Activated CD8-positive, alpha-beta T cell treated with anti-CD3 and anti-CD28 coated beads for 36 hours (primary cell): ENCODE results near the gene TERC. TPM values are rescaled to one million over a fixed set of nuclear protein-coding genes. Genes with fewer than 3 reads are reported as not detected.

Experiments
- ATAC-seq: fragments of 200-7000 bp; cut with Tn5 transposase; one replicate; pipeline ENCODE4 v1.10.0; 2021; ENCODE audit warnings: mild to moderate bottlenecking, moderate library complexity
- CTCF ChIA-PET: fragments of 350-600 bp; sonication (Branson Sonifier 250); formaldehyde crosslinking; loops from one replicate; lab custom pipeline; 2021; ENCODE audit warnings: antibody characterized with exemption; lab: Charles Lee
- POLR2A ChIA-PET: fragments of 350-600 bp; sonication (Branson Sonifier 250); formaldehyde crosslinking; loops from one replicate; lab custom pipeline; 2021; ENCODE audit warnings: antibody characterized with exemption; lab: Charles Lee
- DNase-seq: peaks from one replicate; pipeline ENCODE4 v3.0.0-alpha.2; 2020
- H3K27ac Mint-ChIP-seq: one replicate; pipeline ENCODE4 v1.8.0; 2021; ENCODE audit warnings: mild to moderate bottlenecking, mixed read lengths
- H3K27me3 Mint-ChIP-seq: one replicate; pipeline ENCODE4 v1.8.0; 2021; ENCODE audit warnings: mixed read lengths
- H3K36me3 Mint-ChIP-seq: one replicate; pipeline ENCODE4 v1.8.0; 2021; ENCODE audit warnings: low read depth, mixed read lengths
- H3K4me1 Mint-ChIP-seq: one replicate; pipeline ENCODE4 v1.8.0; 2021; ENCODE audit warnings: low read depth, mixed read lengths
- H3K4me3 Mint-ChIP-seq: one replicate; pipeline ENCODE4 v1.8.0; 2021; ENCODE audit warnings: mild to moderate bottlenecking, moderate library complexity, mixed read lengths
- H3K9me3 Mint-ChIP-seq: one replicate; pipeline ENCODE4 v1.8.0; 2021; ENCODE audit warnings: mixed read lengths
- intact Hi-C: fragments of 100-400 bp; cut with micrococcal nuclease; formaldehyde crosslinking; loops from one replicate; pipeline ENCODE4 v1.10.0; 2022
- total RNA-seq, 2 experiments: library from RNA; stranded (reverse); gene quantifications; one replicate each; pipeline ENCODE4 v1.2.3, GENCODE V29; 2021
- TF ChIP-seq, protein P1 (sequence below): fragments of 200-600 bp; IDR thresholded peaks from one replicate; pipeline ENCODE4 v1.8.0; 2022; ENCODE audit warnings: antibody characterized with exemption, mild to moderate bottlenecking

TERC gene
- total RNA-seq, 2 experiments from 2014 or later, result 21.7 to 29.0 TPM

DNA sequence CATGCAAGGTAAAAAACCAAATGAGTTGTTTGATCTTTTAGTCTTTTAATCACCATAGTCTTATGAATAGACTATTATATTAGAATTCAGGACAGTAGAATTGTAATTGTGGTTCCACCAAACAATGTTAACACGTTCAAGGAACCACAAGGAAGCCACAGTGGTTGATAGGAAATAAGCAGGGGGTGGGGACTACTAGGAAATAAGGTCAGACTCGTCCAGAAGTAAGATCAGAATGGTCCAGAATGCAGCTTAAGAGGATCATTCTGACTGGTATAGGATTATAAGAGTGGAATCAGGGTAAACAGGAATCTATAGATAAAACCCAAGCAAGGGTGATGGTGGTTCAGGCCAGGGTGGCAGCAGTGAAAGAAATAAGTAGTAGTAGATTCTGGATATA, 15.9 kb upstream of the TERC start:
- peak overlapping the region; percentile 84 for H3K27ac Mint-ChIP-seq
- POLR2A ChIA-PET, result no interaction called here
- CTCF ChIA-PET, result interaction anchor here (0.7 kb wide), 1 partner anchor 13 kb away, joined by 3 read pairs; no protein-coding TSS in a partner anchor
- H3K4me3 Mint-ChIP-seq, result no peak overlapping the region
- ATAC-seq (peak; percentile 45), DNase-seq (peak; percentile 25)
- no peaks in the 10 kb centered on the region for H3K9me3 Mint-ChIP-seq
- TF ChIP-seq, protein P1, sequence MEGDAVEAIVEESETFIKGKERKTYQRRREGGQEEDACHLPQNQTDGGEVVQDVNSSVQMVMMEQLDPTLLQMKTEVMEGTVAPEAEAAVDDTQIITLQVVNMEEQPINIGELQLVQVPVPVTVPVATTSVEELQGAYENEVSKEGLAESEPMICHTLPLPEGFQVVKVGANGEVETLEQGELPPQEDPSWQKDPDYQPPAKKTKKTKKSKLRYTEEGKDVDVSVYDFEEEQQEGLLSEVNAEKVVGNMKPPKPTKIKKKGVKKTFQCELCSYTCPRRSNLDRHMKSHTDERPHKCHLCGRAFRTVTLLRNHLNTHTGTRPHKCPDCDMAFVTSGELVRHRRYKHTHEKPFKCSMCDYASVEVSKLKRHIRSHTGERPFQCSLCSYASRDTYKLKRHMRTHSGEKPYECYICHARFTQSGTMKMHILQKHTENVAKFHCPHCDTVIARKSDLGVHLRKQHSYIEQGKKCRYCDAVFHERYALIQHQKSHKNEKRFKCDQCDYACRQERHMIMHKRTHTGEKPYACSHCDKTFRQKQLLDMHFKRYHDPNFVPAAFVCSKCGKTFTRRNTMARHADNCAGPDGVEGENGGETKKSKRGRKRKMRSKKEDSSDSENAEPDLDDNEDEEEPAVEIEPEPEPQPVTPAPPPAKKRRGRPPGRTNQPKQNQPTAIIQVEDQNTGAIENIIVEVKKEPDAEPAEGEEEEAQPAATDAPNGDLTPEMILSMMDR, result no peak
- no peaks in the 10 kb centered on the region for H3K27me3 Mint-ChIP-seq
- intact Hi-C loops, result no loop called here
- H3K4me1 Mint-ChIP-seq, result peaks cover 45% of the 10 kb centered on the region
- H3K36me3 Mint-ChIP-seq, result peaks cover 50% of the 10 kb centered on the region

DNA sequence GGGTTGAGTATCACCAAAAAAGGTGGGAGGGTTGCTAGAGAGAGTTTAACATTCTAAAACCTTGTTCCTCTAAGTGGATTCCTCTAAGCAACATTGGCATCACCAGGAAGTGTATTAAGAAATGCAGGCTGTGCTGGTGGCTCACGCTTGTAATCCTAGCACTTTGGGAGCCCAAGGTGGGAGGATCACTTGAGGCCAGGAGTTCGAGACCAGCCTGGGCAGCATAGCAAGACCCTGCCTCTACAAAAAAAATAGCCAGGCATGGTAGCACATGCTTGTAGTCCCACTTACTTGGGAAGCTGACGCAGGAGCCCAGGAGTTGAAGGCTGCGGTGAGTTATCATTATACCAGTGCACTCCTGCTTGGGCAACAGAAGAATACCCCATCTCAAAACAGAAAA, 13.0 kb upstream of the TERC start:
- intact Hi-C loops, result no loop called here
- TF ChIP-seq, protein P1, result no peak
- H3K27me3 Mint-ChIP-seq, result no peaks in the 10 kb centered on the region
- CTCF ChIA-PET, result interaction anchor here (1.1 to 1.9 kb wide), 2 partner anchors 35 to 189 kb away, joined by 3 read pairs; partner anchors contain the start of genes LRRC34, LRRIQ4 and SEC62
- POLR2A ChIA-PET, result interaction anchor here (0.6 to 1.8 kb wide), 3 partner anchors 14 to 370 kb away, joined by 3 to 5 read pairs (median 3); partner anchors contain the start of gene TERC
- H3K27ac Mint-ChIP-seq, result no peak overlapping the region
- ATAC-seq (no peak), DNase-seq (no peak)
- no peaks in the 10 kb centered on the region for H3K9me3 Mint-ChIP-seq
- peaks cover 59% of the 10 kb centered on the region for H3K4me1 Mint-ChIP-seq
- peaks cover 67% of the 10 kb centered on the region for H3K36me3 Mint-ChIP-seq
- no peak overlapping the region for H3K4me3 Mint-ChIP-seq

DNA sequence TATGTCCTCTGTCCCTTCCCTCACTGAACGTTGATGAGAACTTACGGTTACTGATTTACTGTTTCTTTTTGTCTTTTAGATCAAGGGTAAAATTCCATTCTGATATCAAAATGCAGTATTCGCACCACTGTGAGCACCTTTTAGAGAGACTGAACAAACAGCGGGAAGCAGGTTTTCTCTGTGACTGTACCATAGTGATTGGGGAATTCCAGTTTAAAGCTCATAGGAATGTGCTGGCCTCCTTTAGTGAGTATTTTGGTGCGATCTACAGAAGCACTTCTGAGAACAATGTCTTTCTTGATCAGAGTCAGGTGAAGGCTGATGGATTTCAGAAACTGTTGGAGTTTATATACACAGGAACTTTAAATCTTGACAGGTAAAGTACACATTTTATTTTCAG, 9.3 kb upstream of the TERC start:
- peak overlapping the region; percentile 94 for H3K4me3 Mint-ChIP-seq
- intact Hi-C loops, result no loop called here
- H3K27me3 Mint-ChIP-seq, result no peaks in the 10 kb centered on the region
- TF ChIP-seq, protein P1, result no peak
- peaks cover 38% of the 10 kb centered on the region for H3K4me1 Mint-ChIP-seq
- POLR2A ChIA-PET, result interaction anchor here (1.0 to 3.3 kb wide), 4 partner anchors 8 to 193 kb away, joined by 4 to 34 read pairs (median 10); partner anchors contain the start of genes SEC62 and TERC
- ATAC-seq, result no peak
- H3K9me3 Mint-ChIP-seq, result no peaks in the 10 kb centered on the region
- CTCF ChIA-PET, result interaction anchor here (1.0 to 3.3 kb wide), 3 partner anchors 11 to 37 kb away, joined by 3 to 17 read pairs (median 7); partner anchors contain the start of genes LRRC34 and LRRIQ4
- H3K27ac Mint-ChIP-seq, result peak overlapping the region; percentile 99
- peaks cover 43% of the 10 kb centered on the region for H3K36me3 Mint-ChIP-seq
- DNase-seq, result no peak

DNA sequence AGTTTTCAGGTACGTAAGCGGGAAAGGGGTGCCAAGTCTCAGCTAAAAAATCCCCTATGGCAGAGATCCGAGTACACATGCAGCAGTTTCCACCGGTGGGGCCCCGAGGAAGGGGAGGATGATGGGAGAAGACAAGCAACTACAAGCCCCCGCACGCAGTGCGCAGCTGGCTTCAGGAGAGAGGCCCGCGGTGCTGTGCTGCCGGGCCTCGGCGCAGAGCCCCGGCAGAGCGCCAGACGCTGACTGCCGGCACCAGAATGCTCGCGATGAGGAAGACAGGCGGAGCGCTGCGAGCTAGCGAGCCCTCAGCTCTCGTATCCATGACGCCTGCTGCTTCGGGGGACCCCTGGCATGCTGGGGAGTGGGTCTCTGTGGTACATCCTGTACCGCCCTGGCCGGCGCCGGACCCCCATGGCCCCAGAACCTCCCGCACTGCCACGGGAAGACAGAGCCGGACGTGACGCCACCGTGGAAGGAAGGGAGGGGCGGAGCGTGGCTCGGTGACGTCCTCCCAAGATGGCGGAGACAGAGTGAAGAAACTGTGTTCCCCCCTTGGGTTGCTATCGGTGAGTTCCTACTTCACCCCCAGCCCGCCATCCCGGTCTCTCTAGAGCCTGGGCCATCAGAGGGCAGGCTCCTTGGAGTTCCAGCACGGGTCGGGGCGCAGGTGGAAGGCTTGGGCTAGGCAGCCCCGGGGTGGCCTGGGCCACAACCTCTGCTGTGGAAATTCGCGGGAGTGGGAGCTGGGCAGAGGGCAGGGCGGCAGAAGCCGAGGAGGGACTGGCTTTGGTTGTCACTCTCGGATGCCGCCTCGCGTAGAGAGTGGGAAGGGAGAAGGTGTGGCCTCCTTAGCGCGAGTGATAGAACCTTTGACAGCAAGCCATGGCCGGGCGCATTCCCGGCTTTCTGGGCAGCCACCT, 8.3 kb upstream of the TERC start, which contains the start of gene MYNN:
TSS of gene MYNN (plus strand) at position 500 of the 920 bp plus-strand sequence. CDS start 900 bp downstream, outside the sequence.
- Mint-ChIP-seq H3K9me3 (no peaks in the 10 kb centered on the region), H3K4me3 (peak within 1 kb of the TSS; percentile 94), H3K27ac (peak within 1 kb of the TSS; percentile 99), H3K36me3 (peaks cover 37% of the 10 kb centered on the region), H3K4me1 (peaks cover 31% of the 10 kb centered on the region), H3K27me3 (no peaks in the 10 kb centered on the region)
- ATAC-seq (peak; percentile 81), DNase-seq (peak; percentile 95)
- TF ChIP-seq, protein P1, result no peak
- POLR2A ChIA-PET, result interaction anchor here (1.0 to 3.3 kb wide), 11 partner anchors 9 to 408 kb away, joined by 3 to 34 read pairs (median 5); partner anchors contain the start of genes LRRC34, LRRIQ4, PHC3 and SEC62
- CTCF ChIA-PET, result interaction anchor here (0.6 to 3.3 kb wide), 6 partner anchors 10 to 897 kb away, joined by 3 to 20 read pairs (median 5); partner anchors contain the start of genes LRRC34 and LRRIQ4
- intact Hi-C loops, result loop anchor here (1.0 to 2.0 kb wide), 2 partner anchors 10 to 40 kb away; partner anchors contain the start of genes LRRC34 and LRRIQ4
